ENCODE data around the gene ANKRD6. TPM values are rescaled to one million over a fixed set of nuclear protein-coding genes. Genes with fewer than 3 reads are reported as not detected.
"Not testable (repeated sequence)": the region's sequence is repeated elsewhere in the genome, so short reads cannot be mapped to it uniquely, and the experiment has no call there.

ANKRD6 gene
- total and polyA plus RNA-seq, 2 donors (not counting 1 experiment from before 2014, with no cell fraction given), result 3.8 to 10.5 TPM

- H3K9me3 ChIP-seq (ENCODE audit: control extremely low read depth in 1 of 3, control insufficient read depth in 2 of 3, insufficient read depth in 1 of 3, low read length in 2 of 3), result no peaks in the 10 kb centered on the region
- no peaks in the 10 kb centered on the region for H3K27me3 ChIP-seq (replicated peaks in 1 of 4; ENCODE audit: control extremely low read depth in 1 of 4, control insufficient read depth in 3 of 4, insufficient read depth in 4 of 4, low read length in 3 of 4)
- H3K27ac ChIP-seq (ENCODE audit: low read length in 2 of 2), result no peak overlapping the region
- Mint-ChIP-seq H3K9me3 (ENCODE audit: insufficient read depth) (no peaks in the 10 kb centered on the region), H3K27me3 (no peaks in the 10 kb centered on the region), H3K27ac (no peak overlapping the region), H3K4me3 (no peak overlapping the region), H3K4me1 (no peaks in the 10 kb centered on the region)
- H3K4me1 ChIP-seq (ENCODE audit: control insufficient read depth in 2 of 2, insufficient read depth in 2 of 2, low read length in 2 of 2), result no peaks in the 10 kb centered on the region
- no peak for TF ChIP-seq EZH2 (IDR thresholded peaks at IDR 0.05; ENCODE audit: borderline replicate concordance, insufficient read depth, low read depth, low read length, poor library complexity, severe bottlenecking)
- TF ChIP-seq CTCF (IDR thresholded peaks at IDR 0.05), result no peak
- POLR2A ChIA-PET, result no interaction called here
- DNase-seq, result no peak
- no peak overlapping the region for H3K4me3 ChIP-seq (ENCODE audit: control extremely low read depth in 1 of 5, extremely low read depth in 1 of 5, insufficient read depth in 1 of 5, low read depth in 2 of 5, low read length in 4 of 5)
- 78% methylated on average over 5 of the region's 8 CpGs for WGBS (ENCODE audit: insufficient coverage)
- no peak overlapping the region for H3K4me2 ChIP-seq (replicated peaks; ENCODE audit: low read depth, low read length, poor library complexity, severe bottlenecking)
- no peak overlapping the region for H3K9ac ChIP-seq (ENCODE audit: low read length)
- intact Hi-C loops (cut with micrococcal nuclease), result no loop called here
- no peaks in the 10 kb centered on the region for H3K79me2 ChIP-seq (ENCODE audit: control insufficient read depth, insufficient read depth, low read length)
- no peak for ATAC-seq (ENCODE audit: low read depth)
- CTCF ChIA-PET, result interaction anchor here (1.2 kb wide), 1 partner anchor 14 kb away, joined by 4 read pairs; no protein-coding TSS in a partner anchor
- no peak overlapping the region for H2AFZ ChIP-seq (ENCODE audit: insufficient read depth, low read depth, low read length, poor library complexity, severe bottlenecking)
- H4K20me1 ChIP-seq (ENCODE audit: control insufficient read depth, insufficient read depth, low read length, poor library complexity, severe bottlenecking), result no peaks in the 10 kb centered on the region
- peaks cover 0 to 2% of the 10 kb centered on the region in 2 experiments for H3K36me3 ChIP-seq (replicated peaks in 1 of 2; ENCODE audit: control extremely low read depth in 1 of 2, control insufficient read depth in 1 of 2, extremely low read depth in 1 of 2, insufficient read depth in 2 of 2, low read length in 1 of 2)
Measured at GRCh38 chr6:89623749-89624148, 190.8 kb downstream of the ANKRD6 start.

GRCh38 chr6:89630488-89630887, 197.5 kb downstream of the ANKRD6 start:
- intact Hi-C loops (cut with micrococcal nuclease), result no loop called here
- Histone ChIP-seq H3K27me3 (replicated peaks in 1 of 4; ENCODE audit: control extremely low read depth in 1 of 4, control insufficient read depth in 3 of 4, insufficient read depth in 4 of 4, low read length in 3 of 4) (no peaks in the 10 kb centered on the region), H3K4me2 (replicated peaks; ENCODE audit: low read depth, low read length, poor library complexity, severe bottlenecking) (no peak overlapping the region), H3K9me3 (ENCODE audit: control extremely low read depth in 1 of 3, control insufficient read depth in 2 of 3, insufficient read depth in 1 of 3, low read length in 2 of 3) (no peaks in the 10 kb centered on the region), H3K4me3 (ENCODE audit: control extremely low read depth in 1 of 5, extremely low read depth in 1 of 5, insufficient read depth in 1 of 5, low read depth in 2 of 5, low read length in 4 of 5) (no peak overlapping the region), H3K36me3 (replicated peaks in 1 of 2; ENCODE audit: control extremely low read depth in 1 of 2, control insufficient read depth in 1 of 2, extremely low read depth in 1 of 2, insufficient read depth in 2 of 2, low read length in 1 of 2) (peaks cover 0 to 8% of the 10 kb centered on the region in 2 experiments), H3K4me1 (ENCODE audit: control insufficient read depth in 2 of 2, insufficient read depth in 2 of 2, low read length in 2 of 2) (no peaks in the 10 kb centered on the region), H3K79me2 (ENCODE audit: control insufficient read depth, insufficient read depth, low read length) (no peaks in the 10 kb centered on the region), H2AFZ (ENCODE audit: insufficient read depth, low read depth, low read length, poor library complexity, severe bottlenecking) (no peak overlapping the region), H3K9ac (ENCODE audit: low read length) (no peak overlapping the region), H4K20me1 (ENCODE audit: control insufficient read depth, insufficient read depth, low read length, poor library complexity, severe bottlenecking) (no peaks in the 10 kb centered on the region), H3K27ac (ENCODE audit: low read length in 2 of 2) (no peak overlapping the region)
- CTCF ChIA-PET, result no interaction called here
- POLR2A ChIA-PET, result no interaction called here
- TF ChIP-seq EZH2 (IDR thresholded peaks at IDR 0.05; ENCODE audit: borderline replicate concordance, insufficient read depth, low read depth, low read length, poor library complexity, severe bottlenecking) (no peak), CTCF (IDR thresholded peaks at IDR 0.05) (no peak)
- 84% methylated on average over 8 of the region's 9 CpGs for WGBS (ENCODE audit: insufficient coverage)
- no peaks in the 10 kb centered on the region for H3K4me1 Mint-ChIP-seq
- no peaks in the 10 kb centered on the region for H3K9me3 Mint-ChIP-seq (ENCODE audit: insufficient read depth)
- no peak for DNase-seq
- H3K27ac Mint-ChIP-seq, result no peak overlapping the region
- no peak overlapping the region for H3K4me3 Mint-ChIP-seq
- no peaks in the 10 kb centered on the region for H3K27me3 Mint-ChIP-seq
- no peak for ATAC-seq (ENCODE audit: low read depth)

- H3K4me3 ChIP-seq (ENCODE audit: control extremely low read depth in 1 of 5, extremely low read depth in 1 of 5, insufficient read depth in 1 of 5, low read depth in 2 of 5, low read length in 4 of 5); POLR2A ChIA-PET; H3K9me3 Mint-ChIP-seq (ENCODE audit: insufficient read depth); H3K9me3 ChIP-seq (ENCODE audit: control extremely low read depth in 1 of 3, control insufficient read depth in 2 of 3, insufficient read depth in 1 of 3, low read length in 2 of 3); H3K27me3 Mint-ChIP-seq; H3K4me2 ChIP-seq (replicated peaks; ENCODE audit: low read depth, low read length, poor library complexity, severe bottlenecking); DNase-seq; H2AFZ ChIP-seq (ENCODE audit: insufficient read depth, low read depth, low read length, poor library complexity, severe bottlenecking); H4K20me1 ChIP-seq (ENCODE audit: control insufficient read depth, insufficient read depth, low read length, poor library complexity, severe bottlenecking); H3K36me3 ChIP-seq (replicated peaks in 1 of 2; ENCODE audit: control extremely low read depth in 1 of 2, control insufficient read depth in 1 of 2, extremely low read depth in 1 of 2, insufficient read depth in 2 of 2, low read length in 1 of 2); ATAC-seq (ENCODE audit: low read depth); H3K9ac ChIP-seq (ENCODE audit: low read length); H3K27me3 ChIP-seq (replicated peaks in 1 of 4; ENCODE audit: control extremely low read depth in 1 of 4, control insufficient read depth in 3 of 4, insufficient read depth in 4 of 4, low read length in 3 of 4); H3K4me3 Mint-ChIP-seq: not testable (repeated sequence)
- CTCF ChIA-PET, result interaction anchor here (0.6 kb wide), 1 partner anchor 195 kb away, joined by 3 read pairs; no protein-coding TSS in a partner anchor
- Mint-ChIP-seq H3K4me1 (peaks cover 28% of the 10 kb centered on the region), H3K27ac (peak overlapping the region; percentile 55)
- H3K4me1 ChIP-seq (ENCODE audit: control insufficient read depth in 2 of 2, insufficient read depth in 2 of 2, low read length in 2 of 2), result peaks cover 13 to 15% of the 10 kb centered on the region in 2 donors
- peaks cover 25% of the 10 kb centered on the region for H3K79me2 ChIP-seq (ENCODE audit: control insufficient read depth, insufficient read depth, low read length)
- peak overlapping the region in 1 of 2 donors; percentile 14 for H3K27ac ChIP-seq (ENCODE audit: low read length in 2 of 2)
- intact Hi-C loops (cut with micrococcal nuclease), result loop anchor here (5.0 kb wide), 1 partner anchor 489 kb away; the partner anchor contains the start of gene PM20D2
- 100% methylated on average over 1 of the region's 3 CpGs for WGBS (ENCODE audit: insufficient coverage)
Measured at GRCh38 chr6:89636412-89636811, 203.5 kb downstream of the ANKRD6 start.

Measured in B cell (primary cell).